Liver (tissue), 9 donors: ENCODE data around the gene ARHGAP12. TPM values are rescaled to one million over a fixed set of nuclear protein-coding genes. Genes with fewer than 3 reads are reported as not detected.

ENCODE experiments used
- DNase-seq: peaks from one replicate; pipeline ENCODE4 v3.0.0-alpha.2; 2017; ENCODE audit warnings: low spot score
- H3K27ac ChIP-seq, 2 donors: one replicate each; pipeline ENCODE4 v1.7.0; 2013; ENCODE audit warnings: inconsistent platforms in 2 of 2, low read length in 2 of 2, control low read depth in 1 of 2, low read depth in 1 of 2, mild to moderate bottlenecking in 1 of 2
- H3K27me3 ChIP-seq, 4 donors: one replicate each; pipeline versions ENCODE4 v1.6.1 to v1.7.0; 2013; ENCODE audit warnings: low read length in 3 of 4, inconsistent platforms in 1 of 4, mild to moderate bottlenecking in 1 of 4, moderate library complexity in 1 of 4; ENCODE audit not compliant: control insufficient read depth in 4 of 4, insufficient read depth in 4 of 4
- H3K36me3 ChIP-seq, 4 donors: one replicate each; pipeline versions ENCODE4 v1.6.1 to v1.7.0; 2013; ENCODE audit warnings: low read length in 3 of 4, mild to moderate bottlenecking in 3 of 4, low read depth in 1 of 4, moderate library complexity in 1 of 4; ENCODE audit not compliant: control insufficient read depth in 4 of 4, insufficient read depth in 3 of 4
- H3K4me1 ChIP-seq, 4 donors: one replicate each; pipeline versions ENCODE4 v1.6.1 to v1.7.0; 2013; ENCODE audit warnings: low read length in 3 of 4, mild to moderate bottlenecking in 3 of 4, moderate library complexity in 1 of 4; ENCODE audit not compliant: control insufficient read depth in 4 of 4, insufficient read depth in 4 of 4
- H3K4me3 ChIP-seq, 3 donors: one replicate each; pipeline versions ENCODE4 v1.6.1 to v1.7.0; 2013; ENCODE audit warnings: low read length in 3 of 3, control low read depth in 1 of 3, low read depth in 1 of 3, mild to moderate bottlenecking in 1 of 3
- H3K9ac ChIP-seq, 2 donors: one replicate each; pipeline ENCODE4 v1.7.0; 2013; ENCODE audit warnings: low read length in 2 of 2, mild to moderate bottlenecking in 2 of 2, moderate library complexity in 2 of 2, control low read depth in 1 of 2, low read depth in 1 of 2
- H3K9me3 ChIP-seq, 4 donors: one replicate each; pipeline versions ENCODE4 v1.6.1 to v1.7.0; 2013; ENCODE audit warnings: low read length in 3 of 4; ENCODE audit not compliant: control insufficient read depth in 4 of 4
- ATF3 ChIP-seq: IDR thresholded peaks from 2 replicates; pipeline ENCODE4 v1.6.1; 2016; ENCODE audit warnings: antibody characterized with exemption
- FOXA1 ChIP-seq: IDR thresholded peaks from 2 replicates; pipeline ENCODE4 v1.6.1; 2016; ENCODE audit warnings: antibody characterized with exemption
- FOXA2 ChIP-seq: IDR thresholded peaks from 2 replicates; pipeline ENCODE4 v1.6.1; 2016; ENCODE audit warnings: antibody characterized with exemption
- GABPA ChIP-seq, 2 donors: IDR thresholded peaks in 1 of 2; conservative IDR thresholded peaks in 1 of 2; 2 replicates each; pipeline ENCODE4 v1.6.1; 2016; ENCODE audit warnings: antibody characterized with exemption in 2 of 2, mild to moderate bottlenecking in 1 of 2, moderate library complexity in 1 of 2
- HNF4A ChIP-seq, 2 donors: conservative IDR thresholded peaks; 2 replicates each; pipeline ENCODE4 v1.6.1; 2016; ENCODE audit warnings: antibody characterized with exemption in 2 of 2, mild to moderate bottlenecking in 2 of 2
- HNF4G ChIP-seq: IDR thresholded peaks from 2 replicates; pipeline ENCODE4 v1.6.1; 2016; ENCODE audit warnings: antibody characterized with exemption
- JUND ChIP-seq, 2 donors: IDR thresholded peaks; 2 replicates each; pipeline ENCODE4 v1.6.1; 2016; ENCODE audit warnings: antibody characterized with exemption in 2 of 2
- MAX ChIP-seq: IDR thresholded peaks from 2 replicates; pipeline ENCODE4 v1.6.1; 2016; ENCODE audit warnings: antibody characterized with exemption
- NR2F2 ChIP-seq: IDR thresholded peaks from 2 replicates; pipeline ENCODE4 v1.6.1; 2016; ENCODE audit warnings: antibody characterized with exemption
- RAD21 ChIP-seq, 2 donors: IDR thresholded peaks; 2 replicates each; pipeline ENCODE4 v1.6.1; 2016; ENCODE audit warnings: antibody characterized with exemption in 2 of 2, mild to moderate bottlenecking in 2 of 2
- REST ChIP-seq: IDR thresholded peaks from 2 replicates; pipeline ENCODE4 v1.6.1; 2016; ENCODE audit warnings: antibody characterized with exemption, mild to moderate bottlenecking
- RXRA ChIP-seq, 2 donors: IDR thresholded peaks; 2 replicates each; pipeline ENCODE4 v1.6.1; 2017 to 2018; ENCODE audit warnings: antibody characterized with exemption in 2 of 2, mild to moderate bottlenecking in 1 of 2
- SP1 ChIP-seq: IDR thresholded peaks from 2 replicates; pipeline ENCODE4 v1.6.1; 2018; ENCODE audit warnings: antibody characterized with exemption, mild to moderate bottlenecking
- TAF1 ChIP-seq: conservative IDR thresholded peaks from 2 replicates; pipeline ENCODE4 v1.6.1; 2016; ENCODE audit warnings: antibody characterized with exemption, mild to moderate bottlenecking
- YY1 ChIP-seq: IDR thresholded peaks from 2 replicates; pipeline ENCODE4 v1.6.1; 2016; ENCODE audit warnings: antibody characterized with exemption, mild to moderate bottlenecking
- ZBTB33 ChIP-seq: IDR thresholded peaks from 2 replicates; pipeline ENCODE4 v1.6.1; 2016; ENCODE audit warnings: antibody characterized with exemption
- WGBS: extraction: QIAGEN DNeasy Blood & Tissue Kit; methylation state at CpG from one replicate; pipeline ENCODE4 v1.1.7; 2013; 5-methylcytosine and 5-hydroxymethylcytosine counted together
- polyA plus RNA-seq, 2 donors: library from polyadenylated mRNA; stranded (reverse) in 1 of 2; unstranded in 1 of 2; fragments of 200-250 nt in 1 of 2; fragments of >200 nt in 1 of 2; fragmentation: Nextera tagmentation in 1 of 2; extraction: Ambion mirVana in 1 of 2; gene quantifications; one replicate each; pipeline versions ENCODE4 v1.2.1 to v1.2.3, GENCODE V29; 2013 to 2015
- total RNA-seq, 2 donors: library from RNA; depleted of rRNA; stranded (reverse); fragments of >200 nt; gene quantifications; one replicate each; pipeline ENCODE4 v1.2.3, GENCODE V29; 2014
- donor health status: healthy.
- donor health status: healthy.
- donor health status: healthy.
- donor health status: healthy.
- donor health status: healthy.

The ARHGAP12 gene
- total and polyA plus RNA-seq, 4 donors, result 7.0 to 29.1 (median 12.3) TPM

- Histone ChIP-seq H3K4me3 (no peak overlapping the region), H3K4me1 (peaks cover 4 to 40% (median 28%) of the 10 kb centered on the region in 4 donors), H3K9me3 (no peaks in the 10 kb centered on the region), H3K9ac (no peak overlapping the region), H3K27me3 (no peaks in the 10 kb centered on the region), H3K36me3 (no peaks in the 10 kb centered on the region), H3K27ac (no peak overlapping the region)
- WGBS, result 68% methylated on average over 5 of the region's 5 CpGs
- DNase-seq, result no peak
- TF ChIP-seq HNF4A (conservative IDR thresholded peaks at IDR 0.05) (no peak), YY1 (no peak), REST (no peak), ZBTB33 (no peak), GABPA (IDR thresholded peaks at IDR 0.05 in 1 of 2, conservative IDR thresholded peaks at IDR 0.05 in 1 of 2) (no peak), RAD21 (IDR thresholded peaks at IDR 0.05) (no peak), RXRA (IDR thresholded peaks at IDR 0.05) (no peak), ATF3 (no peak), TAF1 (no peak), NR2F2 (no peak), SP1 (no peak), MAX (no peak), JUND (IDR thresholded peaks at IDR 0.05) (no peak), FOXA1 (no peak), HNF4G (no peak), FOXA2 (no peak)
These were observed 2.5 kb downstream of the ARHGAP12 start for GRCh38 chr10:31926160-31926559.

- no peak for DNase-seq
- 77% methylated on average over 3 of the region's 3 CpGs for WGBS
- TF ChIP-seq HNF4A (conservative IDR thresholded peaks at IDR 0.05), result no peak
- TF ChIP-seq SP1, result no peak
- no peak for TF ChIP-seq RXRA (IDR thresholded peaks at IDR 0.05)
- TF ChIP-seq TAF1, result no peak
- Histone ChIP-seq H3K27ac (no peak overlapping the region), H3K4me3 (no peak overlapping the region), H3K9ac (no peak overlapping the region), H3K36me3 (no peaks in the 10 kb centered on the region), H3K4me1 (peaks cover 7 to 38% (median 21%) of the 10 kb centered on the region in 4 donors), H3K27me3 (no peaks in the 10 kb centered on the region), H3K9me3 (no peaks in the 10 kb centered on the region)
These were observed 3.8 kb downstream of the ARHGAP12 start for GRCh38 chr10:31924833-31925232.
